Measurements from ENCODE around the gene RAB11FIP3.

RAB11FIP3 gene

GRCh38 chr16:512802-513201, 87.4 kb downstream of the RAB11FIP3 start:
- DNase-seq, result no peak
- Histone ChIP-seq H3F3A (ENCODE audit: insufficient read depth, low read length) (no peaks in the 10 kb centered on the region), H4K20me1 (ENCODE audit: insufficient read depth, low read length) (no peaks in the 10 kb centered on the region), H2AFZ (ENCODE audit: low read length) (no peak overlapping the region), H3K79me2 (ENCODE audit: low read length) (no peaks in the 10 kb centered on the region), H3K9me2 (replicated peaks; ENCODE audit: insufficient read depth, low read length) (no peaks in the 10 kb centered on the region), H3K9ac (ENCODE audit: low read length) (no peak overlapping the region), H3K9me3 (replicated peaks; ENCODE audit: insufficient read depth, low read length) (no peaks in the 10 kb centered on the region), H3K4me3 (ENCODE audit: low read length) (no peak overlapping the region), H3K4me2 (ENCODE audit: low read depth, low read length) (no peak overlapping the region), H3K27me3 (replicated peaks; ENCODE audit: insufficient read depth, low read length) (no peaks in the 10 kb centered on the region), H3K36me3 (replicated peaks; ENCODE audit: insufficient read depth, low read length) (no peaks in the 10 kb centered on the region), H3K4me1 (ENCODE audit: low read length) (no peaks in the 10 kb centered on the region), H3K27ac (ENCODE audit: low read length) (no peak overlapping the region)
- TF ChIP-seq EZH2 (optimal IDR thresholded peaks at IDR 0.05; ENCODE audit: low read depth, low read length) (no peak), EZH2phosphoT487 (IDR thresholded peaks at IDR 0.05; ENCODE audit: low read length) (no peak), CTCF (IDR thresholded peaks at IDR 0.05; ENCODE audit: low read length) (no peak)

GRCh38 chr16:513950-514349, 88.5 kb downstream of the RAB11FIP3 start:
- Histone ChIP-seq H3K4me1 (ENCODE audit: low read length) (no peaks in the 10 kb centered on the region), H3K79me2 (ENCODE audit: low read length) (no peaks in the 10 kb centered on the region), H2AFZ (ENCODE audit: low read length) (no peak overlapping the region), H3F3A (ENCODE audit: insufficient read depth, low read length) (no peaks in the 10 kb centered on the region), H4K20me1 (ENCODE audit: insufficient read depth, low read length) (no peaks in the 10 kb centered on the region), H3K9me2 (replicated peaks; ENCODE audit: insufficient read depth, low read length) (no peaks in the 10 kb centered on the region), H3K9me3 (replicated peaks; ENCODE audit: insufficient read depth, low read length) (no peaks in the 10 kb centered on the region), H3K4me3 (ENCODE audit: low read length) (no peak overlapping the region), H3K36me3 (replicated peaks; ENCODE audit: insufficient read depth, low read length) (no peaks in the 10 kb centered on the region), H3K4me2 (ENCODE audit: low read depth, low read length) (no peak overlapping the region), H3K27me3 (replicated peaks; ENCODE audit: insufficient read depth, low read length) (no peaks in the 10 kb centered on the region), H3K9ac (ENCODE audit: low read length) (no peak overlapping the region), H3K27ac (ENCODE audit: low read length) (no peak overlapping the region)
- no peak for DNase-seq
- no peak for TF ChIP-seq CTCF (IDR thresholded peaks at IDR 0.05; ENCODE audit: low read length)
- TF ChIP-seq EZH2 (optimal IDR thresholded peaks at IDR 0.05; ENCODE audit: low read depth, low read length), result no peak
- TF ChIP-seq EZH2phosphoT487 (IDR thresholded peaks at IDR 0.05; ENCODE audit: low read length), result no peak

- H2AFZ ChIP-seq (ENCODE audit: low read length), result no peak overlapping the region
- no peaks in the 10 kb centered on the region for H3K9me2 ChIP-seq (replicated peaks; ENCODE audit: insufficient read depth, low read length)
- no peaks in the 10 kb centered on the region for H3K9me3 ChIP-seq (replicated peaks; ENCODE audit: insufficient read depth, low read length)
- TF ChIP-seq CTCF (IDR thresholded peaks at IDR 0.05; ENCODE audit: low read length), result no peak
- TF ChIP-seq EZH2 (optimal IDR thresholded peaks at IDR 0.05; ENCODE audit: low read depth, low read length), result no peak
- TF ChIP-seq EZH2phosphoT487 (IDR thresholded peaks at IDR 0.05; ENCODE audit: low read length), result no peak
- no peaks in the 10 kb centered on the region for H3K4me1 ChIP-seq (ENCODE audit: low read length)
- no peaks in the 10 kb centered on the region for H3K79me2 ChIP-seq (ENCODE audit: low read length)
- no peak overlapping the region for H3K9ac ChIP-seq (ENCODE audit: low read length)
- DNase-seq, result no peak
- H3K36me3 ChIP-seq (replicated peaks; ENCODE audit: insufficient read depth, low read length), result no peaks in the 10 kb centered on the region
- H3K4me2 ChIP-seq (ENCODE audit: low read depth, low read length), result no peak overlapping the region
- H3F3A ChIP-seq (ENCODE audit: insufficient read depth, low read length), result no peaks in the 10 kb centered on the region
- no peaks in the 10 kb centered on the region for H4K20me1 ChIP-seq (ENCODE audit: insufficient read depth, low read length)
- H3K27ac ChIP-seq (ENCODE audit: low read length), result no peak overlapping the region
- H3K4me3 ChIP-seq (ENCODE audit: low read length), result no peak overlapping the region
- no peaks in the 10 kb centered on the region for H3K27me3 ChIP-seq (replicated peaks; ENCODE audit: insufficient read depth, low read length)
Measured at GRCh38 chr16:515175-515938, 89.9 kb downstream of the RAB11FIP3 start.
